Measurements from ENCODE around the gene DPYSL3.

The DPYSL3 gene

DNA sequence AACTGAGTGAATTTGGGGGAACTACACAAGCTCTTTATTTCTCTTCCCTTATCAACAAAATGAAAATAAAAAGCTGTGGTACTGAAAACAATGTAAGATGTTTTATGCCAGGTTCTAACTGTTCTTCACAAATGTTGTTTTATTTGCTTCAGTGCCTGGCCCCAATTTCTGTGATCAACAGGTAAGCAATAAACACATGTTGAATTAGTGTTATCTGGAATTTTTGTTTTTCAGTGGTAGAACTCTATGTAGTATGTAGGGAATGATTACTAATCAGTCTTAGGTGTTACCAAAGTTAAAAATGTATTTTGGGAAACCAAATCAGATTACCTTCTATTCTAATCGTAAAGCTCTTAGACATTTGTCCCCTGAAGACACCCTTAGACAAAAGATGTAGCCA lies 7.5 kb upstream of the DPYSL3 start:
- H2AFZ ChIP-seq (ENCODE audit: low read depth, low read length, severe bottlenecking), result no peak overlapping the region
- H3K9ac ChIP-seq (ENCODE audit: low read length), result no peak overlapping the region
- no peaks in the 10 kb centered on the region for H3K79me2 ChIP-seq (ENCODE audit: insufficient read depth, low read length)
- no peak overlapping the region for H3K4me3 ChIP-seq (ENCODE audit: insufficient read depth, low read length, poor library complexity, severe bottlenecking)
- no peaks in the 10 kb centered on the region for H3F3A ChIP-seq (ENCODE audit: insufficient read depth)
- H4K20me1 ChIP-seq (ENCODE audit: low read depth, low read length), result no peaks in the 10 kb centered on the region
- H3K9me2 ChIP-seq (replicated peaks; ENCODE audit: insufficient read depth, low read length), result no peaks in the 10 kb centered on the region
- no peaks in the 10 kb centered on the region for H3K36me3 ChIP-seq (ENCODE audit: low read length)
- no peak overlapping the region for H3K27ac ChIP-seq (ENCODE audit: low read depth, low read length)
- no peaks in the 10 kb centered on the region for H3K9me3 ChIP-seq (ENCODE audit: insufficient read depth, low read length)
- no peak overlapping the region for H3K4me2 ChIP-seq (ENCODE audit: low read depth, low read length, poor library complexity, severe bottlenecking)
- H3K27me3 ChIP-seq (ENCODE audit: low read length), result no peaks in the 10 kb centered on the region
- no peak for TF ChIP-seq EZH2phosphoT487 (conservative IDR thresholded peaks at IDR 0.05; ENCODE audit: low read length)
- TF ChIP-seq, protein P1, sequence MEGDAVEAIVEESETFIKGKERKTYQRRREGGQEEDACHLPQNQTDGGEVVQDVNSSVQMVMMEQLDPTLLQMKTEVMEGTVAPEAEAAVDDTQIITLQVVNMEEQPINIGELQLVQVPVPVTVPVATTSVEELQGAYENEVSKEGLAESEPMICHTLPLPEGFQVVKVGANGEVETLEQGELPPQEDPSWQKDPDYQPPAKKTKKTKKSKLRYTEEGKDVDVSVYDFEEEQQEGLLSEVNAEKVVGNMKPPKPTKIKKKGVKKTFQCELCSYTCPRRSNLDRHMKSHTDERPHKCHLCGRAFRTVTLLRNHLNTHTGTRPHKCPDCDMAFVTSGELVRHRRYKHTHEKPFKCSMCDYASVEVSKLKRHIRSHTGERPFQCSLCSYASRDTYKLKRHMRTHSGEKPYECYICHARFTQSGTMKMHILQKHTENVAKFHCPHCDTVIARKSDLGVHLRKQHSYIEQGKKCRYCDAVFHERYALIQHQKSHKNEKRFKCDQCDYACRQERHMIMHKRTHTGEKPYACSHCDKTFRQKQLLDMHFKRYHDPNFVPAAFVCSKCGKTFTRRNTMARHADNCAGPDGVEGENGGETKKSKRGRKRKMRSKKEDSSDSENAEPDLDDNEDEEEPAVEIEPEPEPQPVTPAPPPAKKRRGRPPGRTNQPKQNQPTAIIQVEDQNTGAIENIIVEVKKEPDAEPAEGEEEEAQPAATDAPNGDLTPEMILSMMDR (IDR thresholded peaks at IDR 0.05; ENCODE audit: insufficient read depth, low read length, poor library complexity, severe bottlenecking), result no peak

DNA sequence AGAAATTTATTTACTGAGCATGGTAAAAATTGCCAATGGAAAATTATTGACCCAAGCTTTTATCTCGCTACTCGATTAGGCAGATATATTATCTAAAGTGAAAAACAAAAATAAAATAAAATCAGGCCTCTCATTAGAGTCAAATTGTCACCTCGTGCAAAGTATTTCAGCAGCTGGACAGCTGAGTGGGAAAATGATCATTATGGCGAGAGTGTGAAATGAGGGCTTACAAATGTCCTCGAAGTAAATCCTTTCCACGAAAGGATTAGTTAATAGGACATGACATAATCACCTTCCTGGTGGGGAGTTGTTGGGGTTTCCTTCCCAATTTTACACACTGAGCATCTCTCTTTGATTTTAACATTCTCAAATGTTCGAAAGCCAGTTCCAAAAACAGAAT lies 5.4 kb upstream of the DPYSL3 start:
- H3K36me3 ChIP-seq (ENCODE audit: low read length), result no peaks in the 10 kb centered on the region
- H3K9me3 ChIP-seq (ENCODE audit: insufficient read depth, low read length), result no peaks in the 10 kb centered on the region
- no peaks in the 10 kb centered on the region for H3K79me2 ChIP-seq (ENCODE audit: insufficient read depth, low read length)
- no peaks in the 10 kb centered on the region for H3K27me3 ChIP-seq (ENCODE audit: low read length)
- no peaks in the 10 kb centered on the region for H3F3A ChIP-seq (ENCODE audit: insufficient read depth)
- no peak overlapping the region for H3K4me2 ChIP-seq (ENCODE audit: low read depth, low read length, poor library complexity, severe bottlenecking)
- no peak overlapping the region for H3K27ac ChIP-seq (ENCODE audit: low read depth, low read length)
- H2AFZ ChIP-seq (ENCODE audit: low read depth, low read length, severe bottlenecking), result no peak overlapping the region
- H3K9ac ChIP-seq (ENCODE audit: low read length), result no peak overlapping the region
- TF ChIP-seq, protein P1 (IDR thresholded peaks at IDR 0.05; ENCODE audit: insufficient read depth, low read length, poor library complexity, severe bottlenecking), result no peak
- no peak for TF ChIP-seq EZH2phosphoT487 (conservative IDR thresholded peaks at IDR 0.05; ENCODE audit: low read length)
- no peak overlapping the region for H3K4me3 ChIP-seq (ENCODE audit: insufficient read depth, low read length, poor library complexity, severe bottlenecking)
- H4K20me1 ChIP-seq (ENCODE audit: low read depth, low read length), result no peaks in the 10 kb centered on the region
- H3K9me2 ChIP-seq (replicated peaks; ENCODE audit: insufficient read depth, low read length), result no peaks in the 10 kb centered on the region

DNA sequence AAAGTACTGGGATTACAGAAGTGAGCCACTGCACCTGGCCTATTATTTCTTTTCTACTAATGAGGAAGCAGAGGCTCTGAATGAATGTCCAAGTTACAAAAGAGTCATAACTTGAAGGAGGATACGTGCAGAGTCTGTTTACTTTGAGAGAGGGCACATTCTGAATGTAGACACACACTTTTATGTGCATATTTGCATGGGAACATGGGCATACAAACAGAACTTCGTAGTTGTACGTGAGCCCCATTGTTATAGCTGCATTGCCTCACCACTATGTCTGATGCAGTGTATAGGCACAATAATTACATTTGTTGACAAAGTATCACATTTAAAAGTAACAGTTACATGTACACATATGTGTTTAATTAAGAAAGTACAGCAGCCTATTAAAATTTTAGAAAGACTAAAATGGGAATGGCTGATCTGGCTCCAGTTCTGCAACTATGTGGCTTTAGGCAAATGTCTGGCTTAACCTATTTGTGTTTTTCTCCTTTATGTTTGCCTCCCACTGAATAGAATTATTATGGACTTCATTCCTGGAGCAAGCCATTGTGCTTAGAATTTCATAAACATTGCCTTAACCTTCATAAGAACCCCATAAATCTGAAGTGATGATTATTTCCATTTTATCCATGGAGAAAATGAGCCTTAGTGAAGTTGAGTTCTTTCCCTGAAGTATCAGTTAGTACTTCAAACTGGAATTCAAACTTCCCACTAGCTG lies 3.0 kb upstream of the DPYSL3 start:
- H3K4me2 ChIP-seq (ENCODE audit: low read depth, low read length, poor library complexity, severe bottlenecking), result no peak overlapping the region
- H2AFZ ChIP-seq (ENCODE audit: low read depth, low read length, severe bottlenecking), result no peak overlapping the region
- no peaks in the 10 kb centered on the region for H3K36me3 ChIP-seq (ENCODE audit: low read length)
- H3F3A ChIP-seq (ENCODE audit: insufficient read depth), result no peaks in the 10 kb centered on the region
- no peak overlapping the region for H3K9ac ChIP-seq (ENCODE audit: low read length)
- H3K27me3 ChIP-seq (ENCODE audit: low read length), result no peaks in the 10 kb centered on the region
- no peaks in the 10 kb centered on the region for H4K20me1 ChIP-seq (ENCODE audit: low read depth, low read length)
- H3K4me3 ChIP-seq (ENCODE audit: insufficient read depth, low read length, poor library complexity, severe bottlenecking), result no peak overlapping the region
- TF ChIP-seq, protein P1 (IDR thresholded peaks at IDR 0.05; ENCODE audit: insufficient read depth, low read length, poor library complexity, severe bottlenecking), result no peak
- TF ChIP-seq EZH2phosphoT487 (conservative IDR thresholded peaks at IDR 0.05; ENCODE audit: low read length), result no peak
- no peak overlapping the region for H3K27ac ChIP-seq (ENCODE audit: low read depth, low read length)
- no peaks in the 10 kb centered on the region for H3K79me2 ChIP-seq (ENCODE audit: insufficient read depth, low read length)
- H3K9me2 ChIP-seq (replicated peaks; ENCODE audit: insufficient read depth, low read length), result no peaks in the 10 kb centered on the region
- H3K9me3 ChIP-seq (ENCODE audit: insufficient read depth, low read length), result no peaks in the 10 kb centered on the region

All from SU-DHL-6 (cell line).